ENCODE results near the gene HIP1R. TPM values are rescaled to one million over a fixed set of nuclear protein-coding genes. Genes with fewer than 3 reads are reported as not detected.

Gene HIP1R
- total RNA-seq, 4 donors from 2014 or later, result 50.2 to 92.7 (median 56.2) TPM

DNA sequence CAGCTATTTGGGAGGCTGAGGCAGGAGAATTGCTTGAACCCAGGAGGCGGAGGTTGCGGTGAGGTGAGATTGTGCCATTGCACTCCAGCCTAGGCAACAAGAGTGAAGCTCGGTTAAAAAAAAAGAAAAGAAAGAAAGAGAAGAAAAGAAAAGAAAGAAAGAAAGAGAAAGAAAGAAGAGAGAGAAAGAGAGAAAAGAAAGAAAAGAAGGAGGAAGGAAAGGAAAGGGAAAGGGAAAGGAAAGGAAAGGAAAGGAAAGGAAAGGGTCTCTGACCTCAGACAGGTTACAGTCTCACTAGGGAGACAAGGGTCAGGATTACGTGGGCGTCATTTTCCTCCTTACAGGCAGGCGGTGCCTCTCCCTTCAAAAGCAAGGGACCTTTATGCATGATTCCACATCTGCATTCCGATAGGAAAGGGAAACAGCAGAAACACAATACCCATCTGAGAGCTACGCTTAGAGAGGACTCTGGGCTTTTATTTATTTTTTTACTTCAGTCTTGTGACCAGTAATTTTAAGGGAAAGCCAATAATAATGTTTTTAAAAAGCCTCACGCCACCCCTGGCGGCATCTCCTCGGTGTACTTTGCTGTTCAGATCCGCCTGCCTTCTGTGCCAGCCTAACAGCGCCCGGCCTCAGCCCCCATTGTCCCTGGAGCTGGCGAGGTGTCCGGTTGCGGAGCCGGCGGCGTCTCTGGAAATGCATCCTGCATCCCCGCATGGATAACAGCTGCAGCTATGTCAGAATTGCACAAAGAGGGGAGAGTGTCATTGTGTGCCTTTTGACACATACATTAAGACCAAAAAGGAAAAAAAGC lies 945 bp upstream of the HIP1R start:
- peak; percentile 72 to 74 for DNase-seq

DNA sequence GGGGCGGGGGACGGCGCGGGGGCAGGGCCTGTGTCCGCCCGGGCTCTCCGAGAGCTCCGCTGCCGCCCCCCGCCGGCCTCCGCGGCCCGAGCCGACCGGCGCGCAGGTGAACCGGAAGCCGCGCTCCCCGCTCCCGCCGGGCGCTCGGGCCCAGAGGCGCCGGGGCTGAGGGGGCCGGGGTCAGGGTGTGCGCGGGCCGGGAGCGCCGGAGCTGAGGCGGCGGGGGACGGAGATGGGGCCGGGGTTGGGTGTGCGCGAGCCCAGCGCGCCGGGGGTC lies 431 bp downstream of the HIP1R start:
- peaks cover 9 to 28% of the 10 kb centered on the region in 2 donors for H3K4me1 ChIP-seq
- peak; percentile 50 to 57 for DNase-seq
- H3K4me3 ChIP-seq (replicated peaks in 1 of 3), result peak overlapping the region; percentile 4 to 69 (median 48)
- TF ChIP-seq, protein P1, sequence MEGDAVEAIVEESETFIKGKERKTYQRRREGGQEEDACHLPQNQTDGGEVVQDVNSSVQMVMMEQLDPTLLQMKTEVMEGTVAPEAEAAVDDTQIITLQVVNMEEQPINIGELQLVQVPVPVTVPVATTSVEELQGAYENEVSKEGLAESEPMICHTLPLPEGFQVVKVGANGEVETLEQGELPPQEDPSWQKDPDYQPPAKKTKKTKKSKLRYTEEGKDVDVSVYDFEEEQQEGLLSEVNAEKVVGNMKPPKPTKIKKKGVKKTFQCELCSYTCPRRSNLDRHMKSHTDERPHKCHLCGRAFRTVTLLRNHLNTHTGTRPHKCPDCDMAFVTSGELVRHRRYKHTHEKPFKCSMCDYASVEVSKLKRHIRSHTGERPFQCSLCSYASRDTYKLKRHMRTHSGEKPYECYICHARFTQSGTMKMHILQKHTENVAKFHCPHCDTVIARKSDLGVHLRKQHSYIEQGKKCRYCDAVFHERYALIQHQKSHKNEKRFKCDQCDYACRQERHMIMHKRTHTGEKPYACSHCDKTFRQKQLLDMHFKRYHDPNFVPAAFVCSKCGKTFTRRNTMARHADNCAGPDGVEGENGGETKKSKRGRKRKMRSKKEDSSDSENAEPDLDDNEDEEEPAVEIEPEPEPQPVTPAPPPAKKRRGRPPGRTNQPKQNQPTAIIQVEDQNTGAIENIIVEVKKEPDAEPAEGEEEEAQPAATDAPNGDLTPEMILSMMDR (IDR thresholded peaks at IDR 0.05), result no peak
- TF ChIP-seq POLR2A (IDR thresholded peaks at IDR 0.05), result no peak
- intact Hi-C loops (cut with DNase I), result no loop called here
- H3K9me3 ChIP-seq, result no peaks in the 10 kb centered on the region
- no CpG with 5 or more reads among the region's 43 CpGs for WGBS, 2 donors
- peak overlapping the region; percentile 80 to 90 (median 86) for H3K27ac ChIP-seq
- H3K36me3 ChIP-seq, result no peaks in the 10 kb centered on the region
- H3K27me3 ChIP-seq, result no peaks in the 10 kb centered on the region

More for the DNA sequence above, 945 bp upstream of the HIP1R start:
- Histone ChIP-seq H3K27ac (peak overlapping the region; percentile 60 to 87 (median 83)), H3K9me3 (no peaks in the 10 kb centered on the region), H3K4me3 (replicated peaks in 1 of 3) (peak overlapping the region in 2 of 3 donors; percentile 9 to 69), H3K36me3 (no peaks in the 10 kb centered on the region), H3K27me3 (no peaks in the 10 kb centered on the region), H3K4me1 (peaks cover 9 to 17% of the 10 kb centered on the region in 2 donors)
- intact Hi-C loops (cut with DNase I), result no loop called here
- 15% methylated on average over 21 of the region's 21 CpGs for WGBS, 2 donors
- TF ChIP-seq POLR2A (IDR thresholded peaks at IDR 0.05), result peak in 1 of 2 donors; percentile 79
- TF ChIP-seq, protein P1 (IDR thresholded peaks at IDR 0.05), result peak in 4 of 6 experiments; percentile 17 to 53 (median 42)

DNA sequence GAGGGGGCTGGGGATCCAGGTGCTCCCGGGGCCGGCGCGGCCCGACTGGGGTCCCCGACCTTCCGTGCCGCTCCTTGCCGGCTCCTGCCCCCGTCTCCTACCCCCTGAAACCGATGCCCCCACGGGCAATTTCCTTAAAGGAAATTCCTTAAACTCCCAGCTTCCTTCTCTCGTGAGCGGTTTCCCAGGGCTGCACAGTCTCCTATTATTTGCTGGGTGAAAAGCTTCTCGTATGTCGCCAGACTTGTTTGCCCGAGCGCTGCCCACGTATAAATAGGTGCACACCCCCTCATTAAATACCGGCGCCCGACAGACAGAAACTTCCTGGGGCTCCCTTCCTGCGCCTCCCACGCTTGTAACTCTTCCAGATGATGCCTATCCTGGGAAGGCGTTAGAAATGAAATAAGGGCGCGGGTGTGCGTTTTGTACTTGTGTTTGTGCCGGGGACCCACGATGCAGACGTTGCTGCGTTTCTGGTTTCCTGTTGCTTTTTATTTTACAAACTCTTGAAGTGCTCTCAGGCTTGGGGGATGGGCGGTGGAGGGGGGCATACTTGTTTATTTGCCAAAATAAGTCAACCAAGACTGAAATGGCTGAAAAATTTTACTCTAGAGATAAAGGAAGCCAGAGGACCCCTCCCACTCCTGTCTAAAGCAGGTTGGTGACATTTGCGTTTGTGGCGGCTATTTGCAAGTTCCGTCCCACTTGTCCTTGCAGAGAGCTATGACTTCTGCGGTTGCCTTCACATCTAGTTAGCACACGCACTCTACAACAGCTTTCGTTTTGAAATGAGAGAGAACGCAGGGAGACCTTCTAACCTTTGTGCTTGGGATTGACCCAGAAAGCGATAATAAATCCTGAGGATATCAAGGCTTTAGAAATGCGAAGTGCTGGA lies 1.0 kb downstream of the HIP1R start:
- no peaks in the 10 kb centered on the region for H3K36me3 ChIP-seq
- H3K4me1 ChIP-seq, result peaks cover 10 to 34% of the 10 kb centered on the region in 2 donors
- H3K27ac ChIP-seq, result peak overlapping the region; percentile 80 to 90 (median 86)
- DNase-seq, result peak; percentile 68 to 75
- TF ChIP-seq, protein P1 (IDR thresholded peaks at IDR 0.05), result no peak
- peak in 1 of 2 donors; percentile 42 for TF ChIP-seq POLR2A (IDR thresholded peaks at IDR 0.05)
- 1% methylated on average over 33 of the region's 42 CpGs for WGBS, 2 donors
- peak overlapping the region; percentile 4 to 69 (median 48) for H3K4me3 ChIP-seq (replicated peaks in 1 of 3)
- intact Hi-C loops (cut with DNase I), result no loop called here
- H3K9me3 ChIP-seq, result no peaks in the 10 kb centered on the region
- no peaks in the 10 kb centered on the region for H3K27me3 ChIP-seq

DNA sequence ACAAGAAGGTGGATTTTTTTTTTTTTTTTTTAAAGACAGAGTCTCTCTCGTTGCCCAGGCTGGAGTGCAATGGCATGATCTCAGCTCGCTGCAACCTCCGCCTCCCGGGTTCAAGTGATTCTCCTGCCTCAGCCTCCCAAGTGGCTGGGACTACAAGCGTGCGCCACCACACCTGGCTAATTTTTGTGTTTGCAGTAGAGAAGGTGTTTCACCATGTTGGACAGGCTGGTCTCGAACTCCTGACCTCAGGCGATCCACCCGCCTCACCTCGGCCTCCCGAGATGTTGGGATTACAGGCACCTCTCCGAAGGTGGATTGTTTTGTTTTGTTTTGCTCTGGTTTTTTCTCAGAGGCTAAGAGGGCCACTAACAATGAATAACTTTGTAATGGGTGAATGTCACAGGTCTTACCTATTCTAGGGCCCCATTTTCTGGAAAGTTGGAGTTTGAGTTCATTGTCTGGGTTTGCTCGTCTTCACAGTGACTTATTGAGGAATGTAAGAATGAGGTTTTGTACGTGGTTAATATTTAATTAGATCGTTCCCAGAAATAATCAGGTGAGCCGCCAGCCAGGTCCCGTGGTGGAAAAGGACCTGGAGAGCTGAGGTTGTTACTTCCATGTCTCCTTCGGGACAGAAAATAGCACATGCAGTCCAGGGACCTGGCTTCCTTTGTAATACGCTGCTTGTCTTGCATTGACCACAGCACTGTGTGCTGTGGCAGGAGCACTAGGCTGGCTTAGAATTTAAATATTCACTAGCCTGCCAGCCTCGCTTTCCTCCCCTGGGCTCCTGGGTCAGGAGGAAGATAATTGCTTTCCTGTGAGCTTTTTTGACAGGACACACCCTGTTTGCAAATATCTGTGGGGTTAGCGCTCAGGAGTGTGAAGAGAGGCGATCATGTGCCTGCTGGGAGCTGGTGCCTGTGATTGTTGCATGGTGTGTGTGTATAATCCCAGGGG lies 2.3 kb downstream of the HIP1R start:
- 93% methylated on average over 22 of the region's 22 CpGs for WGBS, 2 donors
- H3K27me3 ChIP-seq, result no peaks in the 10 kb centered on the region
- H3K4me3 ChIP-seq (replicated peaks in 1 of 3), result no peak overlapping the region
- H3K36me3 ChIP-seq, result no peaks in the 10 kb centered on the region
- no peak for DNase-seq
- TF ChIP-seq, protein P1 (IDR thresholded peaks at IDR 0.05), result no peak
- TF ChIP-seq POLR2A (IDR thresholded peaks at IDR 0.05), result no peak
- H3K27ac ChIP-seq, result no peak overlapping the region
- intact Hi-C loops (cut with DNase I), result no loop called here
- no peaks in the 10 kb centered on the region for H3K9me3 ChIP-seq
- H3K4me1 ChIP-seq, result peaks cover 23 to 47% of the 10 kb centered on the region in 2 donors

Measured in thyroid gland (tissue), 4 donors.